Muscle layer of duodenum (tissue), 2 donors: ENCODE measurements around the gene AKT3.
"Not testable (repeated sequence)": the region's sequence is repeated elsewhere in the genome, so short reads cannot be mapped to it uniquely, and the experiment has no call there.

Source experiments
- H3K27ac ChIP-seq: one replicate; pipeline ENCODE4 v1.7.0; 2013; ENCODE audit warnings: mild to moderate bottlenecking, low read length
- H3K27me3 ChIP-seq: one replicate; pipeline ENCODE4 v1.7.0; 2013; ENCODE audit warnings: low read depth, mild to moderate bottlenecking, control low read depth, low read length
- H3K36me3 ChIP-seq, 2 donors: one replicate each; pipeline ENCODE4 v1.7.0; 2013; ENCODE audit warnings: low read length in 2 of 2, control low read depth in 1 of 2, mild to moderate bottlenecking in 1 of 2; ENCODE audit not compliant: insufficient read depth in 2 of 2, control insufficient read depth in 1 of 2
- H3K4me1 ChIP-seq, 2 donors: one replicate each; pipeline ENCODE4 v1.7.0; 2013; ENCODE audit warnings: low read length in 2 of 2, mild to moderate bottlenecking in 2 of 2, control low read depth in 1 of 2, moderate library complexity in 1 of 2; ENCODE audit not compliant: insufficient read depth in 2 of 2, control insufficient read depth in 1 of 2
- H3K4me3 ChIP-seq, 2 donors: one replicate each; pipeline ENCODE4 v1.7.0; 2013; ENCODE audit warnings: low read length in 2 of 2, low read depth in 1 of 2, mild to moderate bottlenecking in 1 of 2
- H3K9me3 ChIP-seq, 2 donors: one replicate each; pipeline ENCODE4 v1.7.0; 2013; ENCODE audit warnings: low read length in 2 of 2, control low read depth in 1 of 2, mild to moderate bottlenecking in 1 of 2; ENCODE audit not compliant: control insufficient read depth in 1 of 2
- donor health status: healthy.

Gene AKT3

DNA sequence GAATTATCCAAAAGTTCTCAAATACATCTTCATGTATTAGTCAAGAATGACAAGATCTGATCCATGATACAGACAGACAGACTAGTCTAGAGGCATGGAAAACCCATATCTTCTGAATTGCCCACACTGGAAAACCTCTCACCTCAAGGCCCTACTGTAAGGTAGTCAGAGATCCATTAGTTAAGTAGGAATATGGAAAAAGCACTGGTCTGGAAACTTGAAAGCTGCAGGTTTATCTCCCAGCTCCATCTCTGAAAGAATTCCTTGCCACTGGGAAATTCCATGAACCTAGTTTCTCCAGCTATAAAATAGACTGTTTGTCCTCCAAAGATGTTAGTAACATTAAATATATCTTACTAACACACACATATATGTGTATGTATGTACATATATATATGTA, 169.2 kb downstream of the AKT3 start:
- Histone ChIP-seq H3K4me1 (no peaks in the 10 kb centered on the region), H3K9me3 (no peaks in the 10 kb centered on the region), H3K4me3 (no peak overlapping the region), H3K27ac (no peak overlapping the region), H3K27me3 (no peaks in the 10 kb centered on the region), H3K36me3 (no peaks in the 10 kb centered on the region)

DNA sequence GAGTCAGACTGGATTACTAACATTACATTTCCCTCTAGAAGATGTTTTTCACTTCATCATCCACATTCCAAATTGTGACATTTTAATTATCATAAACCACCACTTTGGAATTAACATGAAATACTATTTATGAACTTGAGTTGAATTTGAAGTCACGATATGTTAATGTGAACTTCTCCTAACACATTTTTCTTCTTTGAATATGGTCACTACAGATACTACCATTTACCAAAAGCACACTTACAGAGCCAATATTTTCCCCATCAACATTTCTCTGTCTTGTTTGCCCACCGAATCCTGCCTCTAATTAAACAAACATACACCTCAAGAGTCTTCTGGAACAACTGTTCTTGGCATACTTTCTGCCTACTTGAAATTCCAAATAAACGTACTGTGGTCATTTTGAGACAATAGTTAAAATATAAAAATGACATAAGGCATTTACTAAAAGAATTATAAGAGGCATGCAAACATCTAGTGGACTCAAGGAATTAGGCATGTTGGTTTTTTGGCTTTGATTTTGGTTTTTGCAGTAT, 177.4 kb downstream of the AKT3 start:
- Histone ChIP-seq H3K4me1 (no peaks in the 10 kb centered on the region), H3K27ac (no peak overlapping the region), H3K36me3 (no peaks in the 10 kb centered on the region), H3K4me3 (no peak overlapping the region), H3K27me3 (no peaks in the 10 kb centered on the region), H3K9me3 (no peaks in the 10 kb centered on the region)

DNA sequence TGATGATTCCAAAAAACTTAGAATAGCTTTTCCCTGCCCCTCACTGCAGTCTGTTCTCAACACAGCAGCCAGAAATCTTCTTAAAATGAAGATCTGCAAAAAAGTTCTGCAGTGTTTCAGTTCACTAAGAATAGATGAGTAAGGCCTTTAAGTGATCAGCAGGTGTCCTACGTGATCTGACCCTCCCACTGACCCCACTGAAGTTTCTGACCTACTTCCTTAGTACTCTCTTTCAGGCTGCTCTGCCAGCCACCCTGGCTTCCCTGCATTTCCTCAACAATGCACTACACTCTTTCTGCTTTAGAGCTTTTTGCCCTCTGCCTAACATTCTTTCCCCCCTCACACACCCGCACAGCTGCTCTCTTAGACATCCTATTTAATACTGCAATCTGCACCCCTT, 182.5 kb downstream of the AKT3 start:
- Histone ChIP-seq H3K36me3 (no peaks in the 10 kb centered on the region), H3K4me1 (no peaks in the 10 kb centered on the region), H3K27ac (no peak overlapping the region), H3K4me3 (no peak overlapping the region), H3K27me3 (no peaks in the 10 kb centered on the region), H3K9me3 (no peaks in the 10 kb centered on the region)

DNA sequence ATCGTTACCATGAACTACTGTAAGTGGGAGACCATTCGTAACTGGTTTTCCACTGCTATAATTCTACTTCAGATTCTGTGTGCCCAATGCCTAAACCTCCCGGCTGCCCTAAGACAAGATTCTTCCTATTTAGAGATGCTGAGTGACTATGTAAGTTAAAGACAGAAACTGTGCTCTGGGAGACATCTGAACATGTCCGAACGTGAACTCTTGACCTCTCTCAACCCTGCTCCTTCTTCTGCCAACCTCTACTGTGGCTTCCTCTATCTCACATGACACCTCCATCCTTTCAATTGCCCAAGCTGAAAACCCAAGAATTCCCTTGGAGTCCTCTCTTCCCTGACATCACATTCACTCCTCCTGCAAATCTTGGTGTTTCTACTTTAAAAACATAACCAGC, 182.9 kb downstream of the AKT3 start:
- Histone ChIP-seq H3K4me3 (no peak overlapping the region), H3K36me3 (no peaks in the 10 kb centered on the region), H3K9me3 (no peaks in the 10 kb centered on the region), H3K27me3 (no peaks in the 10 kb centered on the region), H3K27ac (no peak overlapping the region), H3K4me1 (no peaks in the 10 kb centered on the region)

DNA sequence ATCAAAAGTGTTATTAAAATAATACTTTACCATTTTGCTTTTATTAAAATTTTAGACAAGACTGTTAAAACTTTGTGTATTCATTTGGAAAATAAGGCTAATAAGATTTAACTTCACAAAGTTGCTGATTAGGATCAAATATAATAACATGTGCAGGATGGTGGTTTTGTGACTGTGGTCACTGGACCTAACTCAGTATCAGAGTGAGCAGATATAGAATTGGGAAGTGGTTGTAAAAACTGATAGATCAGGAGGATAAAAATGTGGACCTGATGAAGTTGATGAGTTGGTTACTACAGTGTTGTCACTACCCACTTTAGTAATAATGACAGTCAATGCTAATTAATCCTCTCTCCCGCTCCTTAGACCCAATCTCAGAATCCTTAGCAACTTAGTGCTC, 186.4 kb downstream of the AKT3 start:
- no peak overlapping the region for H3K27ac ChIP-seq
- no peaks in the 10 kb centered on the region for H3K4me1 ChIP-seq
- peaks cover 0 to 5% of the 10 kb centered on the region in 2 donors for H3K36me3 ChIP-seq
- H3K27me3 ChIP-seq = no peaks in the 10 kb centered on the region
- no peak overlapping the region for H3K4me3 ChIP-seq
- no peaks in the 10 kb centered on the region for H3K9me3 ChIP-seq

DNA sequence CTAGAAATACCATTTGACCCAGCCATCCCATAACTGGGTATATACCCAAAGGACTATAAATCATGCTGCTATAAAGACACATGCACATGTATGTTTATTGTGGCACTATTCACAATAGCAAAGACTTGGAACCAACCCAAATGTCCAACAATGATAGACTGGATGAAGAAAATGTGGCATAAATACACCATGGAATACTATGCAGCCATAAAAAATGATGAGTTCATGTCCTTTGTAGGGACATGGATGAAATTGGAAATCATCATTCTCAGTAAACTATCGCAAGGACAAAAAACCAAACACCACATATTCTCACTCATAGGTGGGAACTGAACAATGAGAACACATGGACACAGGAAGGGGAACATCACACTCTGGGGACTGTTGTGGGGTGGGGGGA, 187.9 kb downstream of the AKT3 start:
- not testable (repeated sequence) for H3K4me1 ChIP-seq, H3K9me3 ChIP-seq, H3K4me3 ChIP-seq, H3K27me3 ChIP-seq, H3K27ac ChIP-seq
- H3K36me3 ChIP-seq = peaks cover 0 to 11% of the 10 kb centered on the region in 2 donors

DNA sequence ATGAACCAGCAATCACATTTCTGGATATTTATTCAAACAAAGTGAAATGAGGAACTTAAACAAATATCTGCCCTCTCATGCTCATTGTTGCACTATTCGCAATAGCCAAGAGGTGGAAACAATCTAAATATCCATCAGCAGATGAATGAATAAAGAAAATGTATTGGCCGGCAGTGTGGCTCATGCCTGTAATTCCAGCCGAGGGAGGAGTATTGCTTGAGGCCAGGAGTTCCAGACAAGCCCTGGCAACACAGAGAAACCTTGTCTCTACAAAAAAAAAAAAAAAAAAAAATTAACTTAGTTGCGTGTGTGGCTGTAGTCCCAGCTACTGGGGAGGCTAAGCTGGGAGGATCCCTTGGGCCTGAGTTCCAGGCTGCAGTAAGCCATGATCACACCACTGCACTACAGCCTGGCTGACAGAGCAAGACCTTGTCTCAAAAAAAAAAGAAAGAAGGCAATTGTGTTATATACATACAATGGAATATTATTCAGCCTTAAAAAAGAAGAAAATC, 191.4 kb downstream of the AKT3 start:
- Histone ChIP-seq H3K4me3 (no peak overlapping the region), H3K36me3 (peaks cover 5 to 11% of the 10 kb centered on the region in 2 donors), H3K4me1 (no peaks in the 10 kb centered on the region), H3K27ac (no peak overlapping the region), H3K27me3 (no peaks in the 10 kb centered on the region), H3K9me3 (no peaks in the 10 kb centered on the region)

DNA sequence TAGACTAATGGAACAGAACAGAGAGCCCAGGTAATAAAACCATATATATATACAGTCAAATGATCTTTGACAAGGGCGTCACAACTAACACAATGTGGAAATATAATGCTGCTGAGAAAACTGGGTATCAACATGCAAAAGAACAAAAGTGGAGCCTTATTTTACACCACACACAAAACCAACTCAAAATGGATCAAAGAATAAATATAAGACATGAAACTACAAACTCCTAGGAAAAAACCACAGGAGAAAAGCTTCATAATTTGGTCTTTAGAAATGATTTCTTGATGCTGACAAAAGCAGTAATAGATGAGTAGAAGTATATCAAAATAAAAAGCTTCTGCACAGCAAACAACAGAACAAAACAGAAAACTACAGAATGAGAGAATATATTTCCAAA, 192.2 kb downstream of the AKT3 start:
- Histone ChIP-seq H3K4me3 (no peak overlapping the region), H3K9me3 (no peaks in the 10 kb centered on the region), H3K27me3 (no peaks in the 10 kb centered on the region), H3K4me1 (no peaks in the 10 kb centered on the region), H3K36me3 (peaks cover 5 to 11% of the 10 kb centered on the region in 2 donors), H3K27ac (no peak overlapping the region)

DNA sequence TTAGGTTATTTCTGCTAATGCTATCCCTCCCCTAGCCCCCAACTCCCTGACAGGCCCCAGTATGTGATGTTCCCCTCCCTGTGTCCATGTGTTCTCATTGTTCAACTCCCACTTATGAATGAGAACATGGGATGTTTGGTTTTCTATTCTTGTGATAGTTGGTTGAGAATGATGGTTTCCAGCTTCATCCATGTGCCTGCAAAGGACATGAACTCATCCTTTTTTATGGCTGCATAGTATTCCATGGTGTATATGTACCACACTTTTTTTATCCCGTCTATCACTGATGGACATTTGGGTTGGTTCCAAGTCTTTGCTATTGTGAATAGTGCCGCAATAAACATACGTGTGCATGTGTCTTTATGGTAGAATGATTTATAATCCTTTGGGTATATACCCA, 200.5 kb downstream of the AKT3 start:
- H3K27ac ChIP-seq, H3K27me3 ChIP-seq, H3K9me3 ChIP-seq, H3K4me1 ChIP-seq, H3K4me3 ChIP-seq: not testable (repeated sequence)
- H3K36me3 ChIP-seq = peaks cover 0 to 13% of the 10 kb centered on the region in 2 donors

DNA sequence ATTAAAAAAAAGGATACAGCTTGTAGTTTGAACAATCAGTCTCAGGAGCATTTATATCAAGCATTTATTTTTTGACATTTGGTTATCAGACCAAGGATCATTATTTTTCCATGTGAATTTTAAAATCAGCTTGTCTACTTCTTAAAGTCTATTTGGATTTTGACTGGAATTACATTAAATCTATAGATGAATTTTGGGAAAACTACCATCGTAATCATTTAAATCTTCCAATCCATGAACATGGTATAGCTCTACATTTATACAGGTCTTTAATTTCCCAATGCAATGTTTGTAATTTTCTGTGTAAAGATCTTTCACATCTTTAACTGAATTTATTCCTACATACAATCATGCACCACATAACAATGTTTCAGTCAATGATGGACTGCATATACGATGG, 203.2 kb downstream of the AKT3 start:
- peaks cover 0 to 9% of the 10 kb centered on the region in 2 donors for H3K9me3 ChIP-seq
- no peaks in the 10 kb centered on the region for H3K4me1 ChIP-seq
- peaks cover 0 to 13% of the 10 kb centered on the region in 2 donors for H3K36me3 ChIP-seq
- no peaks in the 10 kb centered on the region for H3K27me3 ChIP-seq
- no peak overlapping the region for H3K4me3 ChIP-seq
- no peak overlapping the region for H3K27ac ChIP-seq

DNA sequence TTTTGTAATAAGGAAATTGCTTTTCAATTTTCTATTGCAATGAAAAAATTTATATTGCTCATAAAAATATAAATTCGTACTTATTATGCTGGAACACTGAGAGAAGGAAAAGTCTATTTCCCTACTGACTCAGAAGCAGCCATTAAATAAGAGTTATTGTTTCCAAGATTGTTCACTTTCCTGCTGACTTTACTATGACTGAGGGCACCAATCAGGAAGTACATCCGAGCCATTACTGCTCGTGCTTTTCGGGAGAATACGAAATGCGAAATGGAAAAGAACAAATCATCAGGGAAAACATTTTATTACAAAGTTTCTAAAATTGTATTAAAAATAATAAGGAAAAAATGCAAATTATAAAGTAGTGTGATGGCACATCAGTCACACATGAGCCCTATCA, 204.8 kb downstream of the AKT3 start:
- Histone ChIP-seq H3K4me3 (no peak overlapping the region), H3K9me3 (peaks cover 0 to 9% of the 10 kb centered on the region in 2 donors), H3K27me3 (no peaks in the 10 kb centered on the region), H3K36me3 (peaks cover 0 to 19% of the 10 kb centered on the region in 2 donors), H3K27ac (no peak overlapping the region), H3K4me1 (no peaks in the 10 kb centered on the region)

DNA sequence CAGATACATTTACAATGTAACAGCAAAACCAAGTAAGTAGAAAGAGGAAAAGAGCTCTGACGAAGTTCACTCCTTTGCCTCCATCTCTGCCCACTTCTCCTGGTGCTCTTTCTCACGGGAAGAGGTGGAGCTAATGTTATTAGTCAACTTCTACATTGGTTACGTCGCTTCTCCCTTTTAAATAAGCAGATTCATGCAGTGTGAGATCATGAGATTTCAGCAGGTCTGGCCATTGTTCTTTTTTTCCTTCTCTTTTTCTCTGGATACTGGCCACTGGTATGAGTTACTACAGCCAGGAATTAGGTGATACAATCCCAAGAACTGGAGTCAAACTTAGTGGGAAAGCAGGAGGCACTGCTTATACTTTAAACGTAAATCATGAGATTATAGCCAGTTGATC, 207.1 kb downstream of the AKT3 start:
- Histone ChIP-seq H3K36me3 (peaks cover 0 to 30% of the 10 kb centered on the region in 2 donors), H3K4me3 (no peak overlapping the region), H3K4me1 (no peaks in the 10 kb centered on the region), H3K27me3 (no peaks in the 10 kb centered on the region), H3K27ac (no peak overlapping the region), H3K9me3 (peaks cover 0 to 14% of the 10 kb centered on the region in 2 donors)
